ENCODE measurements around the gene SNX7. TPM values are rescaled to one million over a fixed set of nuclear protein-coding genes. Genes with fewer than 3 reads are reported as not detected.

Gene SNX7
- total and polyA plus RNA-seq, 4 donors = 4.9 to 24.8 (median 13.1) TPM

DNA sequence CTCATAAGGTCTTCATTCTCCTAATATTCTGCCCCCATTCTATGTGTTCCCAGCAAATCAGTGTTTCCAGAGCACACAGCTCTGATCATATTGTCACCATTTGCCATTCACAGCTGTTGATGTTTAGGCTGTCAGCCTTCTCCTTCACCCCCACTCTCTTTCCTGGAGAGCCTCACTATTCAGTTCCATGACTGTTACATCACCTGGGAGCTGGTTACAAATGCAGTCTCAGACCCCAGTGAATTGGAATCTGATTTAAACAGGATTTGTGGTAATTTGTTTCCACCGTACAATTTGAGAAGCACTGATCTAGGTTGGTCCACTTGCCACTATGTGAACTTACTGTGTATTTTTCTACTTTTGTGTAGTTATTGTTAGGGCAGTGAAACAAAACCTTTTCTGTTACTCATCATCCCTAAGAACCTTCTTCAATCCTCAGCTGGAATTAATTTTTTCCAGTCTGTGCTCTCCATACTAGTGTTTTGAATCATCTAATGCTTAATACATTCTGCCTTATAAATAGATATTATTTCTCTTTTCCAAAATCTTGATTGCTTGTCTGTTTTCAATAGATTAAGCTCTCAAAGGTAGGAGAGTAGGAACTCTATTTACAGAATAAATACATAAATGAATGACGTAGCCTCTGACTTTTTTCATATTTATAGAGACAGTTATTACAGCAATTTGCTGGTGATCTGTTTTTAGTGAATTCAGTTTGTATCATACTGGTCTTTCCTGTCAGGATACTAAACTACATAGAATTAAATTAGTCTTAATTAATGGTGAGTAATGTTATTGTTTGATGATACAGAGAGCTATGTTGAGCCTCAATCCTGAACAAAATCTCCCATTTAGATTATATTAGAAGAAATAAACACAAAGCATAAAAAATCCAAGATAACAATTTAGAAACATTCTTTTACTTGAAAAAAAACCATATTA is 8.1 kb downstream of the SNX7 start:
- H3K4me3 ChIP-seq = no peak overlapping the region
- H3K9ac ChIP-seq (ENCODE audit: insufficient read depth in 1 of 2, low read length in 2 of 2) = no peak overlapping the region
- no peaks in the 10 kb centered on the region for H3K27me3 ChIP-seq (ENCODE audit: control insufficient read depth in 3 of 3, insufficient read depth in 3 of 3, low read length in 2 of 3)
- WGBS, 2 donors = 88 to 95% methylated on average over 2 of the region's 2 CpGs
- peak overlapping the region in 1 of 2 donors; percentile 74 for H3K27ac ChIP-seq (ENCODE audit: low read depth in 1 of 2, low read length in 1 of 2)
- peaks cover 0 to 10% (median 0%) of the 10 kb centered on the region in 5 donors for H3K4me1 ChIP-seq (ENCODE audit: control insufficient read depth in 5 of 5, insufficient read depth in 5 of 5, low read length in 5 of 5)
- no peaks in the 10 kb centered on the region for H3K36me3 ChIP-seq (ENCODE audit: control insufficient read depth in 4 of 4, insufficient read depth in 4 of 4, low read length in 4 of 4)
- DNase-seq (no peak), ATAC-seq (ENCODE audit: insufficient read depth, low FRiP score) (no peak)
- TF ChIP-seq, protein P1, sequence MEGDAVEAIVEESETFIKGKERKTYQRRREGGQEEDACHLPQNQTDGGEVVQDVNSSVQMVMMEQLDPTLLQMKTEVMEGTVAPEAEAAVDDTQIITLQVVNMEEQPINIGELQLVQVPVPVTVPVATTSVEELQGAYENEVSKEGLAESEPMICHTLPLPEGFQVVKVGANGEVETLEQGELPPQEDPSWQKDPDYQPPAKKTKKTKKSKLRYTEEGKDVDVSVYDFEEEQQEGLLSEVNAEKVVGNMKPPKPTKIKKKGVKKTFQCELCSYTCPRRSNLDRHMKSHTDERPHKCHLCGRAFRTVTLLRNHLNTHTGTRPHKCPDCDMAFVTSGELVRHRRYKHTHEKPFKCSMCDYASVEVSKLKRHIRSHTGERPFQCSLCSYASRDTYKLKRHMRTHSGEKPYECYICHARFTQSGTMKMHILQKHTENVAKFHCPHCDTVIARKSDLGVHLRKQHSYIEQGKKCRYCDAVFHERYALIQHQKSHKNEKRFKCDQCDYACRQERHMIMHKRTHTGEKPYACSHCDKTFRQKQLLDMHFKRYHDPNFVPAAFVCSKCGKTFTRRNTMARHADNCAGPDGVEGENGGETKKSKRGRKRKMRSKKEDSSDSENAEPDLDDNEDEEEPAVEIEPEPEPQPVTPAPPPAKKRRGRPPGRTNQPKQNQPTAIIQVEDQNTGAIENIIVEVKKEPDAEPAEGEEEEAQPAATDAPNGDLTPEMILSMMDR (IDR thresholded peaks at IDR 0.05; ENCODE audit: control extremely low read depth, extremely low read depth) = no peak
- peaks cover 0 to 2% (median 0%) of the 10 kb centered on the region in 4 donors for H3K9me3 ChIP-seq (ENCODE audit: control insufficient read depth in 4 of 4, insufficient read depth in 3 of 4, low read length in 3 of 4)

DNA sequence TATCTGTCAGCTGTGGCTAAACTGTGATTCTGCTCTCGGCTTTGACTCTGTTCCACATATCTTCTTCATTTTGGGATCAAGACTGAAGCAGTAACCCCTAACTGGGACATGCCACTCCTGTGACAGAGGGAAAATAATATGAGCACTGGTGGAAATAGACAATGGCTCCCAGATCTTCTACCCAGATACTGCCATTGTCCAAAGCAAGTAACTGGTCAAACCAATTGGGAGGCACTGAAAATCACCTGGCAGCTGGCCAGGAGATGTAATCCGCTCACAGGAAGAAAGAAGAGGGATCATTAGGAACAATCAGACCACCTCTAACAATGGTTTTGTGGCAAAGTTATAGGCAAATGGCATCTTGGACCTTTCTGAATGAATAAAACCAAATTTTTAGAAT is 10.7 kb downstream of the SNX7 start:
- Histone ChIP-seq H3K9ac (ENCODE audit: insufficient read depth in 1 of 2, low read length in 2 of 2) (no peak overlapping the region), H3K27ac (ENCODE audit: low read depth in 1 of 2, low read length in 1 of 2) (no peak overlapping the region), H3K9me3 (ENCODE audit: control insufficient read depth in 4 of 4, insufficient read depth in 3 of 4, low read length in 3 of 4) (no peaks in the 10 kb centered on the region), H3K36me3 (ENCODE audit: control insufficient read depth in 4 of 4, insufficient read depth in 4 of 4, low read length in 4 of 4) (no peaks in the 10 kb centered on the region), H3K4me1 (ENCODE audit: control insufficient read depth in 5 of 5, insufficient read depth in 5 of 5, low read length in 5 of 5) (peaks cover 0 to 10% (median 0%) of the 10 kb centered on the region in 5 donors), H3K4me3 (no peak overlapping the region), H3K27me3 (ENCODE audit: control insufficient read depth in 3 of 3, insufficient read depth in 3 of 3, low read length in 2 of 3) (no peaks in the 10 kb centered on the region)
- no peak for DNase-seq
- WGBS, 2 donors = 85 to 91% methylated on average over 2 of the region's 2 CpGs
- TF ChIP-seq, protein P1 (IDR thresholded peaks at IDR 0.05; ENCODE audit: control extremely low read depth, extremely low read depth) = no peak
- no peak for ATAC-seq (ENCODE audit: insufficient read depth, low FRiP score)

DNA sequence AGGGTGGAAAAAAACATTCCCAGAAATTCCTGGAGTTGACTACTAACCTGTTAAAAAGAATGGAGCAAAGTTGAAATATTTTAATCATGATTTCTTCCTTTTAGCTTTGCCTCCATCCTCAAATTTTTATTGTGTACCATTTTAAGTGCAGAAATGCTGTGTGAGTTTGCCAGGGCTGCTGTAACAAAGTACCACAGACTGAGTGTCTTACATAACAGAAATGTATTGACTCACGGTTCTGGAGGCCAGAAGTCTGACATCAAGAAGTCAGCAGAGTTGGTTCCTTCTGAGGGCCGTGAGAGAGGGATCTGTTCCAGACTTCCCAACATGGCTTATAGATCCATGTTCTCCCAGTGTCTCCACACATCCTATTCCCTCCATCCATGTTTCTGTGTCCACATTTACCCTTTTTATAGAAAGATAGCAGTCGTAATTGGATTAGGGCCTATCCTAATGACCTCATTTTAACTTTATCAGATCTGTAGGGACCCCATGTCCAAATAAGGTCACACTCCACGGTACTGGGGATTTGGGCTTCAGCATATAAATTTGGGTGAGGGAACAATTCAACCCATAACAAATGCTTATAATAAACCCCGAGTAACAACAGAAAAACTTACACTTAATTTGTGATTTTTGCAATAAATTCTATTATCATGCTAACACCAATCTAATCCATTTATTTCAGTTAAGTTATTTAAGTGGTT is 12.7 kb downstream of the SNX7 start:
- no peaks in the 10 kb centered on the region for H3K9me3 ChIP-seq (ENCODE audit: control insufficient read depth in 4 of 4, insufficient read depth in 3 of 4, low read length in 3 of 4)
- TF ChIP-seq, protein P1 (IDR thresholded peaks at IDR 0.05; ENCODE audit: control extremely low read depth, extremely low read depth) = no peak
- no peaks in the 10 kb centered on the region for H3K27me3 ChIP-seq (ENCODE audit: control insufficient read depth in 3 of 3, insufficient read depth in 3 of 3, low read length in 2 of 3)
- no peak overlapping the region for H3K9ac ChIP-seq (ENCODE audit: insufficient read depth in 1 of 2, low read length in 2 of 2)
- H3K27ac ChIP-seq (ENCODE audit: low read depth in 1 of 2, low read length in 1 of 2) = no peak overlapping the region
- 83 to 84% methylated on average over 5 of the region's 5 CpGs for WGBS, 2 donors
- peaks cover 0 to 7% (median 0%) of the 10 kb centered on the region in 5 donors for H3K4me1 ChIP-seq (ENCODE audit: control insufficient read depth in 5 of 5, insufficient read depth in 5 of 5, low read length in 5 of 5)
- no peak for DNase-seq
- peaks cover 0 to 2% (median 0%) of the 10 kb centered on the region in 4 donors for H3K36me3 ChIP-seq (ENCODE audit: control insufficient read depth in 4 of 4, insufficient read depth in 4 of 4, low read length in 4 of 4)
- H3K4me3 ChIP-seq = no peak overlapping the region
- ATAC-seq (ENCODE audit: insufficient read depth, low FRiP score) = no peak

Measured in lung (tissue), 12 donors.